BE2C (cell line): ENCODE measurements around the gene KRTAP4-5.

Experiments
- DNase-seq: peaks from one replicate; pipeline ENCODE4 v3.0.0-alpha.2; 2020
- H3K27me3 ChIP-seq: fragments of 250-450 bp; sonication (Bioruptor Pico); 2 replicates; pipeline ENCODE4 v1.5.1; 2020; ENCODE audit warnings: mild to moderate bottlenecking
- H3K36me3 ChIP-seq: fragments of 250-450 bp; sonication (Bioruptor Pico); 2 replicates; pipeline ENCODE4 v1.5.1; 2020; ENCODE audit warnings: mild to moderate bottlenecking
- H3K4me1 ChIP-seq: fragments of 250-450 bp; sonication (Bioruptor Pico); 2 replicates; pipeline ENCODE4 v1.5.1; 2020
- H3K4me3 ChIP-seq: 2 replicates; pipeline ENCODE4 v1.5.1; 2011; ENCODE audit warnings: low read depth, low read length
- H3K9me3 ChIP-seq: fragments of 250-450 bp; sonication (Bioruptor Pico); 2 replicates; pipeline ENCODE4 v1.5.1; 2020
- TF ChIP-seq, protein P1 (sequence below): IDR thresholded peaks from 2 replicates; pipeline ENCODE4 v1.5.1; 2012; ENCODE audit warnings: mild to moderate bottlenecking, low read depth, low read length

Gene KRTAP4-5

DNA sequence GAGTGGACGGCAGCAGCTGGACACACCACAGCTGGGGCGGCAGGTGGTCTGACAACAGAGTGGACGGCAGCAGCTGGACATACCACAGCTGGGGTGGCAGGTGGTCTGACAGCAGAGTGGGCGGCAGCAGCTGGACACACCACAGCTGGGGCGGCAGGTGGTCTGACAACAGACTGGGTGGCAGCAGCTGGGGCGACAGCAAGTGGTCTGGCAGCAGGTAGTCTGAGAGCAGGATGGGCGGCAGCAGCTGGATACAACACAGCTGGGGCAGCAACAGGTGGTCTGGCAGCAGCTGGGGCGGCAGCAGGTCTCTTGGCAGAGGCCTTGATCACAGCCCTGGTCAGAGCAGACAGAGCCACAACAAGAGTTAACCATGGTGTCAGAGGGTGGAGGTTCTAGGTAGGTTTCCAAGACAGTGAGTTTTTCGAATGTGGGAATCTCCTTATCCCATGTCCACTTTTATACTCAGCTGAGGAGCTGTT lies 34.9 kb upstream of the KRTAP4-5 start, which contains the start of gene KRTAP4-1:
KRTAP4-1 (minus strand) TSS at position 432 of the 482 bp plus-strand sequence; CDS start at position 375, 57 bp downstream.
- H3K9me3 ChIP-seq = no peaks in the 10 kb centered on the region; the same call in 1 of the 2 replicates
- no peaks in the 10 kb centered on the region for H3K4me1 ChIP-seq
- peak; percentile 16 for DNase-seq
- TF ChIP-seq, protein P1, sequence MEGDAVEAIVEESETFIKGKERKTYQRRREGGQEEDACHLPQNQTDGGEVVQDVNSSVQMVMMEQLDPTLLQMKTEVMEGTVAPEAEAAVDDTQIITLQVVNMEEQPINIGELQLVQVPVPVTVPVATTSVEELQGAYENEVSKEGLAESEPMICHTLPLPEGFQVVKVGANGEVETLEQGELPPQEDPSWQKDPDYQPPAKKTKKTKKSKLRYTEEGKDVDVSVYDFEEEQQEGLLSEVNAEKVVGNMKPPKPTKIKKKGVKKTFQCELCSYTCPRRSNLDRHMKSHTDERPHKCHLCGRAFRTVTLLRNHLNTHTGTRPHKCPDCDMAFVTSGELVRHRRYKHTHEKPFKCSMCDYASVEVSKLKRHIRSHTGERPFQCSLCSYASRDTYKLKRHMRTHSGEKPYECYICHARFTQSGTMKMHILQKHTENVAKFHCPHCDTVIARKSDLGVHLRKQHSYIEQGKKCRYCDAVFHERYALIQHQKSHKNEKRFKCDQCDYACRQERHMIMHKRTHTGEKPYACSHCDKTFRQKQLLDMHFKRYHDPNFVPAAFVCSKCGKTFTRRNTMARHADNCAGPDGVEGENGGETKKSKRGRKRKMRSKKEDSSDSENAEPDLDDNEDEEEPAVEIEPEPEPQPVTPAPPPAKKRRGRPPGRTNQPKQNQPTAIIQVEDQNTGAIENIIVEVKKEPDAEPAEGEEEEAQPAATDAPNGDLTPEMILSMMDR = no peak
- peaks cover 35% of the 10 kb centered on the region for H3K27me3 ChIP-seq
- H3K4me3 ChIP-seq = no peak within 1 kb of the TSS
- no peaks in the 10 kb centered on the region for H3K36me3 ChIP-seq

DNA sequence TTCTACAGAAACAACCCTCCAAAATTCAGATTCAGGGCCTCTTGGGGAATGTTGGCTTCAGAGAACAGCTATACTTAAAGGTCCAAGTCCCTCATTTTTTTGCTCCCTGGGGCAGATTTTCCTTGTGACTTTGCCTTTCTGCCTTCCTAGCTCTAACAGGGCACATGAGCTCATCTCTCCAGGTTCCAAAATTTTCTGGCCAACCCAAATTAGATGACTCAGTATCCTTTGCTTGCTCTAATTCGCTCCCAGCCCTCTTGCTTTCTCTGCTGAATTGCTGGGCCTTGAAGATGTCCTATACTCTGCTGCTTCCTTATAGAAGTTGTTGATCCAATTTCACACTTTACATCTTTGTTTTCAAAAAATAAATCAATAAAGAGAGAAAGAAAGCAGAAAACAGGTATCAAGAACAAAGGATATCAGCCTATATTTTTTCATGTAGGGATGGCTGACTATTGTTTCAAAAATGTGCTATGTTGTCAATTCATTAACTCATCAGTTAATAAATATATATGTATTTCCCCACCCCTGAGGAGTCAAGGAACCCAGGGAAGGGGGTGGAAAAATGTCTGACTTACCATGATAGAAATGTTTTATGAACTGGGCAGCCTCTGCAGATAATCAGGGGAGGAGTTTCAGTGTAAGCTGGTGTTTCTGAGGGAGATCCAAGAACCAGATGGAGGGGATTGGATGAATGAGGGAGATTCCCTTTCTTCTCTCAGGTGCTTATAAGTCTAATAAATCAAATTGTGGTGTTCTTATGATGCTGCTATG lies 29.4 kb upstream of the KRTAP4-5 start:
- no peaks in the 10 kb centered on the region for H3K4me1 ChIP-seq
- H3K36me3 ChIP-seq = no peaks in the 10 kb centered on the region
- no peaks in the 10 kb centered on the region; the same call in 1 of the 2 replicates for H3K9me3 ChIP-seq
- peaks cover 42% of the 10 kb centered on the region for H3K27me3 ChIP-seq
- H3K4me3 ChIP-seq = no peak overlapping the region
- no peak for DNase-seq
- TF ChIP-seq, protein P1 = no peak

DNA sequence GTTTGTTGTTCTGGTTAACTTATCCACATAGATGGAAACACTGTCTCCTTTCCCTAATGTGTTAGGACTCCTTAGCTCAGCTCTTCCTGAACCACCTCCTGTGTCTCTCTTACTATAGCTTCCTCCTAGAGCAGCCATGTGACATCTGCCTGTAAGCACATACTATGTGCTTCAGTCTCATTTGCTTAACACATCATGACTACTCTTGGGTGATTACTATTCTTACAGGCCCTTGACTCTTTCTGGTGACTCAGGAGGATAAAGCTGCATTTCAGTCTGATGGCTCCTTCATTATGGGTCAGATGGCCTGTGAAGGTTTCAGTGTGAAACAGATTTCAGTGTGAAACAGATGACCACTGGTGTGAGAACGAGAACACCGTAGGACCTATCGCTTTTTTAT lies 28.7 kb upstream of the KRTAP4-5 start:
- no peaks in the 10 kb centered on the region; the same call in 1 of the 2 replicates for H3K9me3 ChIP-seq
- no peak for DNase-seq
- TF ChIP-seq, protein P1 = no peak
- no peaks in the 10 kb centered on the region for H3K36me3 ChIP-seq
- no peak overlapping the region for H3K4me3 ChIP-seq
- no peaks in the 10 kb centered on the region for H3K4me1 ChIP-seq
- peaks cover 47% of the 10 kb centered on the region for H3K27me3 ChIP-seq

DNA sequence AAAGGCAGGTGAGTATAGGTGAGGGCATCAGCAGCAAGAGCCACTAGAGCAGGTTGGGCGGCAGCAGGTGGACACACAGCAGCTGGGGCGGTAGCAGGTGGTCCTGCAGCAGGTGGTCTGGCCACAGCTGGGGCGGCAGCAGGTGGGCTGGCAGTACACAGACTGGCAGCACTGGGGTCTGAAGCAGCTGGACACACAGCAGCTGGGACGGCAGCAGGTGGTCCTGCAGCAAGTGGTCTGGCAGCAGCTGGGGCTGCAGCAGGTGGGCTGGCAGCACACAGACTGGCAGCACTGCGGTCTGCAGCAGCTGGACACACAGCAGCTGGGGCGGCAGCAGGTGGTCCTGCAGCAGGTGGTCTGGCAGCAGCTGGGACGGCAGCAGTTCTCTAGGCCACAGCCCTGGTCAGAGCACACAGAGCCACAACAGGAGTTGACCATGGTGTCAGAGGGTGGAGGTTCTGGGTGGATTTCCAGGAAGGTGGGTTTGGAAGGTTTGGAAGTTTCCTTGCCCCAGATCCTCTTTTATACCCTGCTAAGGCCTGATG lies 28.2 kb upstream of the KRTAP4-5 start, which contains the start of gene KRTAP4-2:
KRTAP4-2 (minus strand) TSS at position 495 of the 545 bp plus-strand sequence; CDS start at position 438, 57 bp downstream.
- DNase-seq = no peak
- Histone ChIP-seq H3K36me3 (no peaks in the 10 kb centered on the region), H3K4me3 (no peak within 1 kb of the TSS), H3K9me3 (no peaks in the 10 kb centered on the region; the same call in 1 of the 2 replicates), H3K4me1 (no peaks in the 10 kb centered on the region), H3K27me3 (peaks cover 44% of the 10 kb centered on the region)
- TF ChIP-seq, protein P1 = no peak

DNA sequence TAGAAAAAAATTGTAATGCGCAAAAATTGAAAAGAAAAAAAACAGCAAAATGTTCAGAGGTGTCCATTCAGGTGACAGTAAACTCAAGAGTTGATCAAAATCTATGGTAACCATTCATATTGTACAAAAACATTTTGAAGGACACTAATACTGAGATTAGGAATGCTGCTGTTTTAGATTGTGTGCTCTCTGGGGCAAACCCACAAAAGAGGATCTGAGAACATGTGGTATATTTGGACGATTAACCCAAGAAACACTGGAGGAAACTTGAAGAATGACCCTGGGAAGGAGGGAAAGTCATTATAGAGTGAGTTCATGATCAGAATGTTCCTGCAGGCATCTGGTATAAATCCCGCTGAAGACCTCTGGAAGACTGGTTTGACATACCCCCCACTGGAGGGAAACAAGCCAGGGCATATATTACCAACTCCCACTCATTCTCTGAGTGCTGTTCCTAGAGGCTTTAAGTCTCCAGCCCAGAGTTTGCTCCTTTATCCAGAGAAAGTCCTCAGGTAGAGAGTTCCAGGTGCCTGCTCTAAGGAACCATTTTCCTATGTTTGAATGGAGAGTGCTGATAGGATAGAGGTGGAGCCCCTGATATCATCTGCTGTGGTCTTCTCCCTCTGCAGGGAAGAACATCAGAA lies 27.2 kb upstream of the KRTAP4-5 start:
- peaks cover 44% of the 10 kb centered on the region for H3K27me3 ChIP-seq
- no peak for DNase-seq
- no peaks in the 10 kb centered on the region for H3K4me1 ChIP-seq
- H3K9me3 ChIP-seq = no peaks in the 10 kb centered on the region
- no peak overlapping the region for H3K4me3 ChIP-seq
- no peaks in the 10 kb centered on the region for H3K36me3 ChIP-seq
- TF ChIP-seq, protein P1 = no peak
